HepG2 (cell line): Measurements from ENCODE around the gene RIPOR3. TPM values are rescaled to one million over a fixed set of nuclear protein-coding genes. Genes with fewer than 3 reads are reported as not detected.
A peak's percentile ranks its signal among the peaks of the same experiment; 100 is the strongest.

Experiments
- CHD2 ChIP-seq: IDR thresholded peaks from 2 replicates; pipeline ENCODE4 v1.6.1; 2011; ENCODE audit warnings: low read depth, low read length, improper control_type of control experiment
- GZF1 ChIP-seq: sonication (generic); formaldehyde crosslinking; IDR thresholded peaks from 2 replicates; pipeline ENCODE4 v1.5.1; 2020; ENCODE audit warnings: mild to moderate bottlenecking, missing genetic modification reagents
- MYNN ChIP-seq: sonication (generic); formaldehyde crosslinking; IDR thresholded peaks from 2 replicates; pipeline ENCODE4 v1.4.0; 2020; ENCODE audit warnings: mild to moderate bottlenecking, low read depth, missing genetic modification reagents
- PAF1 ChIP-seq: IDR thresholded peaks from 2 replicates; pipeline ENCODE4 v1.6.1; 2016; ENCODE audit warnings: missing genetic modification reagents, missing compliant biosample characterization
- PLRG1 ChIP-seq: fragments of 450-650 bp; conservative IDR thresholded peaks from 2 replicates; pipeline ENCODE4 v1.6.1; 2016
- RFX3 ChIP-seq: IDR thresholded peaks from 2 replicates; pipeline ENCODE4 v1.6.1; 2016; ENCODE audit warnings: missing biosample characterization, missing genetic modification reagents
- RFX5 ChIP-seq: IDR thresholded peaks from 2 replicates; pipeline ENCODE4 v1.6.1; 2011; ENCODE audit warnings: low read depth, low read length, improper control_type of control experiment
- TMF1 ChIP-seq: sonication (generic); formaldehyde crosslinking; IDR thresholded peaks from 2 replicates; pipeline ENCODE4 v1.8.1; 2022; ENCODE audit warnings: low read depth, missing genetic modification reagents
- YY1 ChIP-seq: IDR thresholded peaks from 2 replicates; pipeline ENCODE4 v1.6.1; 2011; ENCODE audit warnings: low read length, low read depth, moderate library complexity, mild to moderate bottlenecking; ENCODE audit not compliant: insufficient read depth, insufficient replicate concordance
- ZMAT3 ChIP-seq: sonication (generic); formaldehyde crosslinking; conservative IDR thresholded peaks from 2 replicates; pipeline ENCODE4 v1.7.0; 2021; ENCODE audit warnings: missing genetic modification reagents
- ZNF367 ChIP-seq: sonication (generic); formaldehyde crosslinking; IDR thresholded peaks from 2 replicates; pipeline ENCODE4 v1.4.0; 2020; ENCODE audit warnings: missing genetic modification reagents, borderline replicate concordance
- ZNF546 ChIP-seq: sonication (generic); formaldehyde crosslinking; conservative IDR thresholded peaks from 2 replicates; pipeline ENCODE4 v1.8.1; 2023; ENCODE audit warnings: mild to moderate bottlenecking, missing genetic modification reagents
- ZNF670 ChIP-seq: sonication (generic); formaldehyde crosslinking; IDR thresholded peaks from 2 replicates; pipeline ENCODE4 v1.8.0; 2022; ENCODE audit warnings: mild to moderate bottlenecking, missing genetic modification reagents, borderline replicate concordance
- ZNF724P ChIP-seq: sonication (generic); formaldehyde crosslinking; IDR thresholded peaks from 2 replicates; pipeline ENCODE4 v1.8.0; 2022; ENCODE audit warnings: missing genetic modification reagents, borderline replicate concordance
- polyA plus RNA-seq, 8 experiments: library from polyadenylated mRNA; depleted of rRNA in 3 of 8; stranded (reverse) in 7 of 8; unstranded in 1 of 8; fragments of >200 nt; fragmentation: Illumina TruSeq in 4 of 8; extraction: Trizol in 4 of 8; gene quantifications; 2 replicates each; pipeline versions ENCODE4 v1.2.1 to v1.2.3, GENCODE V29; 2011 to 2016; ENCODE audit warnings: low read depth in 4 of 8, missing spikeins in 1 of 8, mixed read lengths in 1 of 8; ENCODE audit not compliant: insufficient read depth in 1 of 8
- total RNA-seq, 5 experiments: library from RNA; depleted of rRNA; stranded (reverse); fragments of >200 nt; fragmentation: Illumina TruSeq; extraction: Trizol; gene quantifications; 2 replicates each; pipeline ENCODE4 v1.2.3, GENCODE V29; 2016; ENCODE audit warnings: low read depth in 1 of 5
- TF ChIP-seq, protein P1 (sequence below): sonication (generic); formaldehyde crosslinking; IDR thresholded peaks from 2 replicates; pipeline ENCODE4 v1.5.0; 2020; ENCODE audit warnings: mild to moderate bottlenecking, missing genetic modification reagents
- TF ChIP-seq, protein P2 (sequence below): sonication (generic); formaldehyde crosslinking; IDR thresholded peaks from 2 replicates; pipeline ENCODE4 v1.5.0; 2020; ENCODE audit warnings: missing genetic modification reagents, mild to moderate bottlenecking, borderline replicate concordance
- TF ChIP-seq, protein P3 (sequence below): IDR thresholded peaks from 2 replicates; pipeline ENCODE4 v1.6.1; 2016
- TF ChIP-seq, protein P4 (sequence below): sonication (generic); formaldehyde crosslinking; IDR thresholded peaks from 2 replicates; pipeline ENCODE4 v1.5.1; 2020; ENCODE audit warnings: mild to moderate bottlenecking, missing genetic modification reagents, moderate library complexity
- TF ChIP-seq, protein P5 (sequence below): sonication (generic); formaldehyde crosslinking; IDR thresholded peaks from 2 replicates; pipeline ENCODE4 v1.4.0; 2020; ENCODE audit warnings: missing genetic modification reagents, borderline replicate concordance
- TF ChIP-seq, protein P6 (sequence below): IDR thresholded peaks from 2 replicates; pipeline ENCODE4 v1.6.1; 2016; ENCODE audit warnings: missing biosample characterization, missing genetic modification reagents, low read depth

The RIPOR3 gene
- total and polyA plus RNA-seq, 2 of the 13 experiments (the other 11 are each of a cell fraction or from before 2014, with no cell fraction given) = 0.18 TPM; not detected in 1

DNA sequence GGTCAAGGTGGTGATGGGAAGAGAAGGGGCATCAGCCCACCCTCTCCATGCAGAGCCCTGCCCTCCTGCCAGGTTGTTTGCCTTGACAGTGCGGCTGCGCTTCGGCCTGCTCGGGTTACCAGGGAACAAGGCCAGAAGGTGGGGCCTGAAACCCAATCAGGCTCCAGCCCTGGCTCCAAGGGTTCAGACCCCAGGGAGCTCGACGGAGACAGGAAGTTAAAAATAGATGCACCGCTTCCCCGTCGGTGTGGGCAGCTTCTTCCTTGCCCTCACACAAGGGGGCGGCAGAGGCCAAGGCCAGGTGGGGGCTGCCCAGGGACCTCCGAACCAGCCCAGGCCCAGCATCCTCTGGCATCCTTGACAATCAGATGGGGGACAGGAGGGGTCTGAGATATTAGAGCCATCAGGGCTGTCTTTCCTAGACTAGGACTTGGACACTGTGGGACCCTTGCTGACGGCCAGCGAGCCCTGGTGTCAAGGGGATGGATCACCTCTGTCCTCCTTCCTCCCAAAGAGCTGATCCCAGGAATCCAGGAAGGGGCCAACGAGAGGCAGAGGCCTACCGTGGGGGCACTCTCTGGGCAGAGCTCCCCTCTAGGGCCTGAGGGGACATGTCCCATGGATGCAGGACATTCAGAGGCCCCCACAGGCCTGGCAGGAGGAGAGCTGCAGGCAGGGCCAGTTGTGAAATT, 65.2 kb downstream of the RIPOR3 start (continued):
- no peak for TF ChIP-seq ZNF546 (CRISPR knock-in tag)
- no peak for TF ChIP-seq YY1
- TF ChIP-seq ZNF367 (CRISPR knock-in tag) = no peak
- TF ChIP-seq, protein P1, sequence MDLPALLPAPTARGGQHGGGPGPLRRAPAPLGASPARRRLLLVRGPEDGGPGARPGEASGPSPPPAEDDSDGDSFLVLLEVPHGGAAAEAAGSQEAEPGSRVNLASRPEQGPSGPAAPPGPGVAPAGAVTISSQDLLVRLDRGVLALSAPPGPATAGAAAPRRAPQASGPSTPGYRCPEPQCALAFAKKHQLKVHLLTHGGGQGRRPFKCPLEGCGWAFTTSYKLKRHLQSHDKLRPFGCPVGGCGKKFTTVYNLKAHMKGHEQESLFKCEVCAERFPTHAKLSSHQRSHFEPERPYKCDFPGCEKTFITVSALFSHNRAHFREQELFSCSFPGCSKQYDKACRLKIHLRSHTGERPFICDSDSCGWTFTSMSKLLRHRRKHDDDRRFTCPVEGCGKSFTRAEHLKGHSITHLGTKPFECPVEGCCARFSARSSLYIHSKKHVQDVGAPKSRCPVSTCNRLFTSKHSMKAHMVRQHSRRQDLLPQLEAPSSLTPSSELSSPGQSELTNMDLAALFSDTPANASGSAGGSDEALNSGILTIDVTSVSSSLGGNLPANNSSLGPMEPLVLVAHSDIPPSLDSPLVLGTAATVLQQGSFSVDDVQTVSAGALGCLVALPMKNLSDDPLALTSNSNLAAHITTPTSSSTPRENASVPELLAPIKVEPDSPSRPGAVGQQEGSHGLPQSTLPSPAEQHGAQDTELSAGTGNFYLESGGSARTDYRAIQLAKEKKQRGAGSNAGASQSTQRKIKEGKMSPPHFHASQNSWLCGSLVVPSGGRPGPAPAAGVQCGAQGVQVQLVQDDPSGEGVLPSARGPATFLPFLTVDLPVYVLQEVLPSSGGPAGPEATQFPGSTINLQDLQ = no peak
- TF ChIP-seq, protein P2, sequence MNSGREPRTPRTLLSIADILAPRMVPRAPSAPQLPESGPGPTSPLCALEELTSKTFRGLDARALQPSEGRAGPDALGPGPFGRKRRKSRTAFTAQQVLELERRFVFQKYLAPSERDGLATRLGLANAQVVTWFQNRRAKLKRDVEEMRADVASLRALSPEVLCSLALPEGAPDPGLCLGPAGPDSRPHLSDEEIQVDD (CRISPR knock-in tag) = no peak
- TF ChIP-seq RFX3 (CRISPR knock-in tag) = no peak
- TF ChIP-seq PLRG1 = no peak
- TF ChIP-seq MYNN (CRISPR knock-in tag) = no peak
- no peak for TF ChIP-seq TMF1 (CRISPR knock-in tag)
- TF ChIP-seq CHD2 = no peak
- TF ChIP-seq, protein P3, sequence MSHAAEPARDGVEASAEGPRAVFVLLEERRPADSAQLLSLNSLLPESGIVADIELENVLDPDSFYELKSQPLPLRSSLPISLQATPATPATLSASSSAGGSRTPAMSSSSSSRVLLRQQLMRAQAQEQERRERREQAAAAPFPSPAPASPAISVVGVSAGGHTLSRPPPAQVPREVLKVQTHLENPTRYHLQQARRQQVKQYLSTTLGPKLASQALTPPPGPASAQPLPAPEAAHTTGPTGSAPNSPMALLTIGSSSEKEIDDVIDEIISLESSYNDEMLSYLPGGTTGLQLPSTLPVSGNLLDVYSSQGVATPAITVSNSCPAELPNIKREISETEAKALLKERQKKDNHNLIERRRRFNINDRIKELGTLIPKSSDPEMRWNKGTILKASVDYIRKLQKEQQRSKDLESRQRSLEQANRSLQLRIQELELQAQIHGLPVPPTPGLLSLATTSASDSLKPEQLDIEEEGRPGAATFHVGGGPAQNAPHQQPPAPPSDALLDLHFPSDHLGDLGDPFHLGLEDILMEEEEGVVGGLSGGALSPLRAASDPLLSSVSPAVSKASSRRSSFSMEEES (CRISPR knock-in tag) = peak; percentile 13; the same call in 1 of the 2 replicates
- TF ChIP-seq GZF1 (CRISPR knock-in tag) = no peak
- TF ChIP-seq RFX5 = no peak
- TF ChIP-seq, protein P4, sequence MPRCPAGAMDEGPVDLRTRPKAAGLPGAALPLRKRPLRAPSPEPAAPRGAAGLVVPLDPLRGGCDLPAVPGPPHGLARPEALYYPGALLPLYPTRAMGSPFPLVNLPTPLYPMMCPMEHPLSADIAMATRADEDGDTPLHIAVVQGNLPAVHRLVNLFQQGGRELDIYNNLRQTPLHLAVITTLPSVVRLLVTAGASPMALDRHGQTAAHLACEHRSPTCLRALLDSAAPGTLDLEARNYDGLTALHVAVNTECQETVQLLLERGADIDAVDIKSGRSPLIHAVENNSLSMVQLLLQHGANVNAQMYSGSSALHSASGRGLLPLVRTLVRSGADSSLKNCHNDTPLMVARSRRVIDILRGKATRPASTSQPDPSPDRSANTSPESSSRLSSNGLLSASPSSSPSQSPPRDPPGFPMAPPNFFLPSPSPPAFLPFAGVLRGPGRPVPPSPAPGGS (CRISPR knock-in tag) = no peak
- TF ChIP-seq ZMAT3 (CRISPR knock-in tag) = no peak
- TF ChIP-seq ZNF724P = no peak
- TF ChIP-seq, protein P5, sequence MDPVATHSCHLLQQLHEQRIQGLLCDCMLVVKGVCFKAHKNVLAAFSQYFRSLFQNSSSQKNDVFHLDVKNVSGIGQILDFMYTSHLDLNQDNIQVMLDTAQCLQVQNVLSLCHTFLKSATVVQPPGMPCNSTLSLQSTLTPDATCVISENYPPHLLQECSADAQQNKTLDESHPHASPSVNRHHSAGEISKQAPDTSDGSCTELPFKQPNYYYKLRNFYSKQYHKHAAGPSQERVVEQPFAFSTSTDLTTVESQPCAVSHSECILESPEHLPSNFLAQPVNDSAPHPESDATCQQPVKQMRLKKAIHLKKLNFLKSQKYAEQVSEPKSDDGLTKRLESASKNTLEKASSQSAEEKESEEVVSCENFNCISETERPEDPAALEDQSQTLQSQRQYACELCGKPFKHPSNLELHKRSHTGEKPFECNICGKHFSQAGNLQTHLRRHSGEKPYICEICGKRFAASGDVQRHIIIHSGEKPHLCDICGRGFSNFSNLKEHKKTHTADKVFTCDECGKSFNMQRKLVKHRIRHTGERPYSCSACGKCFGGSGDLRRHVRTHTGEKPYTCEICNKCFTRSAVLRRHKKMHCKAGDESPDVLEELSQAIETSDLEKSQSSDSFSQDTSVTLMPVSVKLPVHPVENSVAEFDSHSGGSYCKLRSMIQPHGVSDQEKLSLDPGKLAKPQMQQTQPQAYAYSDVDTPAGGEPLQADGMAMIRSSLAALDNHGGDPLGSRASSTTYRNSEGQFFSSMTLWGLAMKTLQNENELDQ = no peak
- no peak for TF ChIP-seq ZNF670 (CRISPR knock-in tag)
- TF ChIP-seq, protein P6, sequence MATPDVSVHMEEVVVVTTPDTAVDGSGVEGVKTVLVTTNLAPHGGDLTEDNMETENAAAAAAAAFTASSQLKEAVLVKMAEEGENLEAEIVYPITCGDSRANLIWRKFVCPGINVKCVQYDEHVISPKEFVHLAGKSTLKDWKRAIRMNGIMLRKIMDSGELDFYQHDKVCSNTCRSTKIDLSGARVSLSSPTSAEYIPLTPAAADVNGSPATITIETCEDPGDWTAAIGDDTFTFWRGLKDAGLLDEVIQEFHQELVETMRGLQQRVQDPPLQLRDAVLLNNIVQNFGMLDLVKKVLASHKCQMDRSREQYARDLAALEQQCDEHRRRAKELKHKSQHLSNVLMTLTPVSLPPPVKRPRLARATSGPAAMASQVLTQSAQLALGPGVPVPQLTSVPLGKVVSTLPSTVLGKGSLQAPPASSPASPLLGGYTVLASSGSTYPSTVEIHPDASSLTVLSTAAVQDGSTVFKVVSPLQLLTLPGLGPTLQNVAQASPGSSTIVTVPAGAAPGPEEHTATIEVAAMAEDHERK (CRISPR knock-in tag) = no peak
- TF ChIP-seq PAF1 = no peak
